Fibroblast of skin of abdomen (primary cell): ENCODE data around the gene RBBP4. TPM values are rescaled to one million over a fixed set of nuclear protein-coding genes. Genes with fewer than 3 reads are reported as not detected.
"Not testable (repeated sequence)": the region's sequence is repeated elsewhere in the genome, so short reads cannot be mapped to it uniquely, and the experiment has no call there.

Experiments used
- DNase-seq: peaks from one replicate; pipeline ENCODE4 v3.0.0-alpha.2; 2013
- polyA plus RNA-seq, 2 experiments: library from polyadenylated mRNA; unstranded; fragments of 120-200 nt; gene quantifications; one replicate each; pipeline ENCODE4 v1.2.1, GENCODE V29; 2013; ENCODE audit not compliant: insufficient read length in 2 of 2

Gene RBBP4
- polyA plus RNA-seq (2013, experiment 1 of 2; ENCODE audit: insufficient read length), result 167 TPM
- polyA plus RNA-seq (2013, experiment 2 of 2; ENCODE audit: insufficient read length), result 167 TPM

DNA sequence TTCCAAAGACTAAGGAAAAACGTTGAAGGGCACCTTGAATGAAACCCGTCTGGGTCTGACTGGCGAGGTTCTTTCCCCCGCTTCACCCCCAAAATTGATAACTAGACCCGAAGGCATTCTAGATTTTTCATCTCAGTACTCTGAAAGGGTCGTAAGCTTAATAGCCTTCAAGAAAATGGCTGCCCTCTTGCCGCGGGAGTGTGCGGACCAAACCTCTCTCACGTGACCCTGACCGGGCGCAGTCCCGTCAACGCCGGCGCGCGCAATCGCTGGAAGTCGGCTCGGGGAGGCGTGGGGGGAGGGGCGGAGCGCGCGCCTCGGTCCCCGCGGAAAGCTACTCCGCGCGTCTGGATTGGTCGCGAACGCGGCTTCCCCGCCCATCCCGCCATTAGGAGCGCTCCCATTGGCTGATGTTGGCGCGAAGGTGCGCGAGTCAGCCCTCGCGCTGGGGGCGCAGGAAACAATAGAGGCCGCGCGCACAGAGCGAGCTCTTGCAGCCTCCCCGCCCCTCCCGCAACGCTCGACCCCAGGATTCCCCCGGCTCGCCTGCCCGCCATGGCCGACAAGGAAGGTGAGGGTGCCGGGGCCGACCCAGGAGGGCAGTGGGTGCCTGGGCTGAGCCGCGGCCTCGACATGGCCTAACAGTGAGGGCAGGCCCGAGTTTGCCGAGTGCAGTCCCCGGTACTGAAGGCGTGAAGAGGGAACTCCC, at the start of gene RBBP4:
TSS of gene RBBP4 (plus strand) at position 457 of the 709 bp plus-strand sequence. CDS start at position 556, 99 bp downstream.
- peak; percentile 98 for DNase-seq

DNA sequence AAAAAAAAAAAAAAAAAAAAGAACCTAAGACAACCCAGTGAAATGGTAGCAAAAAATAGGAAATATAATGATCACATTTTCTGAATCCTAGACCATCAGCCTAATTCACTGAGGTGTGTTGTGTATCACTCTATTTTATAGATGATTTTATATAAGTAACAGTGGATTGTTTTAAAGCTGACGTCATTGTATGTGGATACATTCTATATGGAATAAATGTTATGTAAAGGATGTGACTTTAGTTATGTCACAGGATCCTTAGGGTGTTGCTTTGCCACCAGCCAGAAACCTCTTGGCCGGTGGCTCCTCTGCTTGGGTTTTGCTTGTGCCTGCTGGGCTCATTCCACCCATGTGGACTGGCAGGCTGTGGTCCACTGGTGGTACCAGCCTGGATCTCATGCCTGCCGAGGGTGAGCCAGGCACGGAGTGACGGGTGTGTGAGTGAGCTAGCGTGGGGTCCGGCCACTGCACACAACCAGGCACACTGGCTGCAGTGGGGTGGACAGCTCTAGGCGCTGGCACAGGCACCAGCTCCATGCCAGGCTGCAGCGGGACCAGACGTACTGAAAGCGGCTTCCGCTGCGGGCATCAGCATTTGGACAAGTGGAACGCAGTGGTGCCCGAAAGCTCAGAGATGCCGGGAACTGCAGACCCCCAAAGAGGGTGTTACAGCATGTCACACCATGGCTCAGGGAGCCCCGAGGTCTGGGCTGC, 45.1 kb upstream of the RBBP4 start:
- no peak for DNase-seq

DNA sequence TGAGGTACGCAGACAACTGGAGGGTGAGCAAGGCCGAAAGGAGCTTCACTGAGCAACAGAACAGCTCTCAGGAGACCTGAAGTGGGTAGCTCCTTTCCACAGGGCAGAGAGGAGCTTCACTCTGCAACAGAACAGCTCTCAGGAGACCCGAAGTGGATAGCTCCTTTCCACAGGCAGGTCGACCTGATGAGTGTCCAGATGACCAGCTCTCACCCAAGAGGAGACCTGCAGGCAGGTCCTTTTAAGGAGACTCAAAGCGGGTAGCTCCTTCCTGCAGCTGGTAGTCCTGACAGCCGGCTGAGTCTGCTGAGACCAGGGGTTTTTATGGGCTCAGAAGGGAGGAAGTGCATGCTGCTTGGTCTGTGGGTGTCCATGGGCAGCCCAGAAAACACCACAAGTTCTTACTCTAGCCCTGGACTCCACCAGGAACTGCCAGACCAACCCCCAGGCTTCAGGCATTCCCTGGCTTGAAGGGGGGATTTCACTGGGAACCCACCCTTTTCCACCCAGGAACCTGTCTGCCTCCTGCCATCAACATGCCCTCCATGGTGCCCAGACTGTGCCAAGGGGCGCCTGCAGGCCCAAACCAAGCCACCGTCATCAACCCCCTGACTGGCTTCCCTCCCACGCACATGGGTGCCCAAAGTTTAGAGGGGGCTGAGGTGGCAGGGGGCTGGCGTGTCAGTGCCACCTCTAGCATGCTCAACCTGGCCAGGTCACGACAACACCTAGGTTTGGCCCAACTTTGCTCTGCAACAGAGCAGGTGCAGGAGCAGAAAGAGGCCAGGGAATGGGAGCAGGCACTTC, 44.2 kb upstream of the RBBP4 start:
- DNase-seq, result no peak

DNA sequence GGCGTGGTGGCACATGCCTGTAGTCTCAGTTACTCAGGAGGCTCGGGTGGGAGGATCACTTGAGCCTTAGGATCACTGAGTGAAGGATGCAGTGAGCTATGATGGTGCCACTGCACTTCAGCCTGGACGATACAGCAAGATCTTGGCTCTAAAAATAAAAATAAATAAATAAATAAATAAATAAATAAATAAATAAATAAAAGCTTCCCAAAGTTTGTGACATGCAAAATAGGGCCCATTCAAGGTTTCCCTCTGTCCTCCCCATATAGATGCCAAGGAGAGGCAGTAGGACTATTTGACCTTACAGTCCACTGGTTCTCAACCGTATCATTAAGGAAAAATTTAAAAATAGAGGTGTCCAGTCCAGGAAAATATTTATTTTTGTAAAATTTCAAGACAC, 41.8 kb upstream of the RBBP4 start:
- no peak for DNase-seq

DNA sequence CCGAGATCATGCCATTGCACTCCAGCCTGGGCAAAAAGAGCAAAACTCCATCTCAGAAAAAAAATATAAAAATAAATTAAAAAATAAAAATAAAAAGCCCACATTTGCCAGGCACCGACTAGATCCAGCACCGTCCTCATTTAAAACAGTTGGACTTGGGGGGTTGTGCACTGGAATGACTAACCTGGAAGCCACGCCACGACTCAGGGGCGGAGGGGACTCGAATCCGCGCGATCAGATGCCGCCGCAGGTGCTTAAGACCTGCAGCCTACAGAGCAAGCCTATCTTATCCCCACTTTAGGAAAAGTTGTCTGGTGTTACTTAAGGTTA, 39.2 kb upstream of the RBBP4 start:
- DNase-seq, result no peak

DNA sequence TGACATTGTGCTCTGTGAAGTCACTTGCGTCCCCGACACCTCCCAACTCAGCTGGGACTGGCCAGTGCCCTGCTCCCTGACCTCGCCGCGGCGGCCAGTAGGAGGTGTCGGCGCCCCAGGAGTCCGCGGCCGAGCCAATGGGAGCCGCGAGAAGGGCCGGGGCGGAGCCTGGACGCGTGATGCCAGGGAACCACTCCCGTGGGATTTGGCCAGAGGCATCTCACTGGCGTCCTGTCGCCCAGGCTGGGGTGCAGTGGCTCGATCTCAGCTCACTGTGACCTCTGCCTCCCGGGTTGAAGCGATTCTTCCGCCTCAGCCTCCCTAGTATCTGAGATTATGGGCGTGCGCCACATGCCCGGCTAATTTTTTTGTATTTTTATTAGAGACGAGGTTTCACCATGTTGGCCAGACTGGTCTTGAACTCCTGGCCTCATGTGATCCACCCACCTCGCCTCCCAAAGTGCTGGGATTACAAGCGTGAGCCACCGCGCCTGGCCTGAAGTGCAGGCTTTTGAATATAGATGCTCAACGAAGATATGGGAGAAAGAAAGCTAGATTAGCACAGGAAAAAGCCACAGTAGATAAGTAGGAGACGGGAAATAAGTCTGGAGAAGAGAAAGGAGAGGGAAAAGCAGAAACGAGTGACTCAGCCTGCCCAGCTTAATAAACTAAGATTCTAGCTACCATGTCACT, 38.7 kb upstream of the RBBP4 start:
- peak; percentile 67 for DNase-seq

DNA sequence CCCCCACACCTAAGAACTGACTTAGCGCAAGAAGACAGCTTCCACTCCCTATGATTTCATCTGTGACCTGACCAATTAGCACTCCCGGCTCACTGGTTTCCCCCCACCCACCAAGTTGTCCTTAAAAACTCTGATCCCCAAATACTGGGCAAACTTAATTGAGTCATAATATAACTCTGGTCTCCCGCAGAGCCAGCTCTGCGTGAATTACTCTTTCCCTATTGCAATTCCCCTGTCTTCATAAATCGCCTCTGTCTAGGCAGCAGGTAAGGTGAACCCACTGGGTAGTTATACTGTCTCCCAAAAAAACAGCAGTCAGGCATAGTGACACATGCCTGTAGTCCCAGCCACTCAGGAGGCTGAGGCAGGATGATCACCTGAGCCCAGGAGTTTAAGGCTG, 37.5 kb upstream of the RBBP4 start:
- DNase-seq, result no peak

DNA sequence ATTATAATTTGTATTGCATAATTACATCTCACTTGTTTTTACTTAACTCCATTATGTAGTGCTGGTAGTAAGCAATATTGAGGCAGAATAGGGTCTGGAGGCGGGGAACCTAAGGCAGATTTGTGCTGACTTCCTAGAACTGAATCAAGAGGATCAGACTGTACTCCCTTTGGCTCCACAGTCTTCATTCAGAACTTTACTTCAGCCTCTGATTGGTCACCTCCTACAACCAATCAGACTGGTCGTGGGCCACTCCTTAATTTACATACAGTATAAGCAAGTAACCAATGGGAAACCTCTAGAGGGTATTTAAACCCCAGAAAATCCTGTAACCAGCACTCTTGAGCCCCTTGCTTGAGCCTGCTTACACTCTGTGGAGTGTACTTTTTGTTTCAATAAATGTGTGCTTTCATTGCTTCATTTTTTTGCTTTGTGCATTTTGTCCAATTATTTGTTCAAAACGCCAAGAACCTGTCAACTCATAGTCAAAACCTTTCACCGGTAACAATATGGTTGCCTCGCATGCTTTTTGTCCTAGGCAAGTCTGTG, 32.3 kb upstream of the RBBP4 start:
- DNase-seq, result no peak

DNA sequence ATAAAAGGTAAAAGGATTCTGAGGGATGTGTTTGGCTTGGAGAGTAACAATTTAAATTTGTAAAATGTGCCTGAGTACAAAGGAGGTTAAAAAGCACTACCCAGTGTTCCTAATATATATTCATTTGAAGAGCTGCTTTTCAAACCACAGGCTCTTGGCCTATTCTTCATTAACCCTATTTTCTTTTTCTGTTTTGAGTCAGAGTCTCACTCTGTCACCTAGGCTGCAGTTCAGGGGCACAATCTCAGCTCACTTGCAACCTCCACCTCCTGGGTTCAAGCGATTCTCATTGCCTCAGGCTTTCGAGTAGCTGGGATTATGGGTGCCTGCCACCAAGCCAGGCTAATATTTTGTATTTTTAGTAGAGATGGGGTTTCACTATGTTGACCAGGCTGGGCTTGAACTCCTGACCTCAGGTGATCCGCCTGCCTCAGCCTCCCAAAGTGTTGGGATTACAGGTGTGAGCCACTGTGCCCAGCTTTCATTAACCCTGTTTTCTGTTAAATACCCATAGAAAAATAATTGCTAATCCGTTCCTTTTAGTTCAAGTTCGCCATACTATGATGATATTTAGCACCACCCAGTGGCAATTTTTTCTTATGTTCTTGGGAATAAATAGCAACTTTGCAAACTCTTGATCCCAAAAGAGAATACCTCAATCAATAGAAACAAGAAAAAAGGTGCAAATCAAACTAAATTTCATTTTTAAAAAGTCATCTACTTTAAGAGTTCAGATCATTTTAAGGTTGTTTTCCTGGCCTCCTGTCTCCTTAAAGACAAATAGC, 31.1 kb upstream of the RBBP4 start:
- DNase-seq, result peak; percentile 6

DNA sequence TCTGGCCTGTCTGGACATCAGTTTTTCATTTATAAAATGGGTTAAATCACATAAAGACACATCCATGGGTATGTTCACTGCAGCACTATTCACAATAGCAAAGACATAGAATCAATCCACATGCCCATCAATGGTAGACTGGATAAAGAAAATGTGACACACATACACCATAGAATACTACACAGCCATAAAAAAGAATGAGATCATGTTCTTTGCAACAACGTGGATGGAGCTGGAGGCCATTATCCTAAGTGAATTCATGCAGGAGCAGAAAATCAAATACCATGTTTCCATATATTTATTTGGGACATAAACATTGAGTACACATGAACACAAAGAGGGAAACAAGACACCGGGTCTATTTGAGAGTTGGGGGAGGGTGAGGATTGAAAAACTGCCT, 28.8 kb upstream of the RBBP4 start:
- no peak for DNase-seq

DNA sequence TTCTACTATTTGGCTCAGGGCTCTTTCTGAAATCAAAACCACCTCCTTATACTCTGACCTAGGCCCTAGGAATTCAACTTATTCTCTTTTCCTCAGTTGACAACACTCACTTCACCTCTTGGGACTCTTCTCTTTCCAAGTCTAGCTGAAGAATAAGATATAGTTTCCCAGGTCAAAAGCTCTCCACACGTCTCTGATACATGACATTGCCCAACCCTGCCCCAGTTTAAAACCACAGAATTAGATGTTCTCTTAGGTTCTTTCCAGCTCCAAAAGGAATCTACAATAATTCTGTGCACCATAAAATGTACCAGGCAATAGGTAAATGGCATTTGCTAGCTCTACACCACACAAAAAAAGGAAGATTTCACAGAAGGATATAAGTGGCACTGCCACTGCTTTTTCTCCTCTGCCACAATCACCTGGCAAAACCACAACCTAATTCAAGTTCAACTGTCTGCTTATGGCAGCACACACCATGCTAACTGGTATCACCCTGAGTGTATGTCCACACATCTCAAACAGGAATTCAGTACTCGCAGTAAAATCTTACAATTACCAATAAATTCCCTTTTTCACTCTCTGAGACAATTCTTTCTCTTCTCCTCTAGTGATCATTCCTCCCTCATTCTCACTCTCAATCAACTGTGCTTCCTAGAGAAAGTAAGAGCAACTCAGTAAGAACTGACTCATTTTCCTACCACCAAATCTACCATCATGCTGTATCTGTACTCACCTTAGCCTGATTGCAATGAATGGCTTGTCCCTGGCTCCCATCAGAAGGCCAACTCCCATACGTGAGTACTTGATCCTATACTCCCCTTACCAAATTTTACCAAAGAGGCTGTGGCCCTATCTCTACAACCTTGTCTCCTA, 28.0 kb upstream of the RBBP4 start:
- DNase-seq, result no peak

DNA sequence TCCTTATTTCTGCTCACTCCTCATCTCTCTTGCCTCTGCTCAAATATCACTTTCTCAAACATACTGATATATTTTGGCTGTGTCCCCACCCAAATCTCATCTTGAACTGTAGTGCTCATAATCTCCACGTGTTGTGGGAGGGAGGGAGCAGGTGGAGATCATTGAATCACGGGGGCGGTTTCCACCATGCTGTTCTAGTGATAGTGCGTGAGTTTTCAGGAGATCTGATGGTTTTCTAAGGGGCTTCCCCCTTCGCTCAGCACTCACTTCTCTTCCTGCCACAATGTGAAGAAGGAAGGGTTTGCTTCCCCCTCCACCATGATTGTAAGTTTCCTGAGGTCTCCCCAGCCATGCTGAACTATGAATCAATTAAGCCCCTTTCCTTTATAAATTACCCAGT, 27.2 kb upstream of the RBBP4 start:
- DNase-seq, result no peak

DNA sequence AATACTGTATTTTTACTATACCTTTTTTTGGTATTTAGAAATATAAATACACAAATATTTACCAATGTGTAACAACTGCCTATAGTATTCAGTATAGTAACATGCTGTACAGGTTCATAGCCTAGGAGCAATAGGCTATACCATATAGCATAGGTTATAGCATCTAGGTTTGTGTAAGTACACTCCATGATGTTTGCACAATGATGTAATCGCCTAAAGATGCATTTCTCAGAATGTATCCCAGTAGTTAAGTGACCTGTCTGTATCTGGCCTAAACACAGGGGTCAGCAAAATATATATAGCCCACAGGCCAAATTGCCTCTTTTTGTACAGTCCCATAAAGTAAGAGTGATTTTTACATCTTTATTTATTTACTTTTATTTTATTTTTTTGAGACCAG, 24.8 kb upstream of the RBBP4 start:
- DNase-seq, result no peak

DNA sequence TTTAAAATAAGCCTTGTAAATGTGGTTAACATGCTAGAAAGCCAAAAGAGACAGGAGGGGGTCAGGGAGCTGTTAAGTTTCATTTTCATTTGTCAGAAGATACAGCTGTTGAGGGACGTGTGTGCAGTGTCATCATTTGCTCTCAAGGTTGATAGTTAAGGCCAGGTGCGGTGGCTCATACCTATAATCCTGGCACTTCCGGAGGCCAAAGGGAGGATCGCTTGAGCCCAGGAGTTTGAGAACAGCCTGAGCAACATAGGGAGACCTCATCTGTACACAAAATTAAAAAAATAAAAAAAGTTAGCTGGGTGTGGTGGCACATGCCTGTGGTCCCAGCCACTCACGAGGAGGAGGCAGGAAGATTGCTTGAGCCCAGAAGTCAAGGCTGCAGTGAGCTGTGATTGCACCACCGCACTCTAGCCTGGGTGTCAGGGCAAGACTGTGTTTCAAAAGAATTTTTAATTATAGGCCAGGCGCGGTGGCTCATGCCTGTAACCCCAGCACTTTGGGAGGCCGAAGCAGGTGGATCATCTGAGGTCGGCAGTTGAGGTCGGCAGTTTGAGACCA, 23.3 kb upstream of the RBBP4 start:
- DNase-seq, result no peak

DNA sequence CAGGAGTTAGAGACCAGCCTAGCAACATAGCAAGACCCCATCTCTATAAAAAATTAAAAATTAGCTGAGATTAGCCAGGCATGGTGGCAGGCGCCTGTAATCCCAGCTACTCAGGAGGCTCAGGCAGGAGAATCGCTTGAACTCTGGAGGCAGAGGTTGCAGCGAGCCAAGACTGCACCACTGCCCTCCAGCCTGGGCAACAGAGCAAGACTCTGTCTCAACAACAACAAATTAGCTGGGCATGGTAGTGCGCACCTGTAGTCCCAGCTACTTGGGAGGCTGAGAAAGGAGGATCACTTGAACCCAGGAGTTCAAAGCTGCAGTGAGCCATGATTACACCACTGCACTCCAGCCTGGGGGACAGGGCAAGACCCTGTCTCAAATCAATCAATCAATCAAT, 20.8 kb upstream of the RBBP4 start:
- DNase-seq, result not testable (repeated sequence)

DNA sequence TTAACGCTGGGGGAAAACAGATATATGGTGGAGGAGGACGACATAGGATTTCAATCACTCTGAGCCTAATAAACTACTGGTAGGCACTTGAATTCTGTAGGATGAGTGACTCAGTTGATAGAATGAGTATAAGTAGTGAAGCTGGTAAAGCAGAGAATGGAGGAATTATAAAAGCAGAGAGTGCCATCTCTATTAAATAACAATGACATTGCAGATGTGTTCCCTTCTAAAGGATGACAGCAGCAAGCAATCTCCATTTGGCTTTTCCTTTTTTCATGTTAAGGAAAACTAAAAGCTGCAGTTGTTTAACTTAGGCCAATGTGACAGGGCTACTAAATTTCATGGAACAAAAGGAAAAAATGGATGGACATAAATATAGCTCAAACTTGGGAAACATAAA, 18.2 kb upstream of the RBBP4 start:
- DNase-seq, result no peak

DNA sequence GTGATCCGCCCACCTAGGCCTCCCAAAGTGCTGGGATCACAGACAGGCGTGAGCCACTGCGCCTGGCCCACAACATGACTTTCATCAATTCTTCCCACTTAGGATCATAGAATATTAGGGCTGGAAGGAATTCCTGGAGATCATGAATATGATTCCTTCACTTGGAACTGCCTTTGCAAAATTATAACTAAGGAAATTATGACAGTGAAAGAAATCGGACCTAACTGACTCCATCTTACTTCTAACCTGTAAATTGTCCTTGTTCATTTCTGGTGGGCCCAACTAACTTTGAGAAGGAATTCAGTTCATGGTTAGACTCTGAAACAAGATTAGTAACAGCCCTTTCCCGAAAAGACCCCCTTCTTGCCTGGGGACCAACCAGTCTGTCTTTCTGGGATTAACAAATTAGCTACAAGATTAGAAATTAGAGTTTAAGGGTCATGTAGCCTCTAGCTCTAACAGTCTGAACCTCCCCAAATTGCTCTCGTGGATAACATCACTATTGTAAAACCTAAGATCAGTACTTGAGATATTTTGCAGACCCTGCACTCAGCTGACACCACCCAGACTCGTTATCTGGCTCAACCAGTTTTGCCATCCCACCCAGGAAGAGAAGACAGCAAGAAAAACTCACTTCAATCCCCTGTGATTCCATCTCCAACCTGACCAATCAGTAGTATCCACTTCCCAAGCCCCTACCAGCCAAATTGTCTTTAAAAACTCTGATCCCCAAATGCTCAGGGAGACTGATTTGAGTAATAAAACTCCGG, 15.3 kb upstream of the RBBP4 start:
- no peak for DNase-seq

DNA sequence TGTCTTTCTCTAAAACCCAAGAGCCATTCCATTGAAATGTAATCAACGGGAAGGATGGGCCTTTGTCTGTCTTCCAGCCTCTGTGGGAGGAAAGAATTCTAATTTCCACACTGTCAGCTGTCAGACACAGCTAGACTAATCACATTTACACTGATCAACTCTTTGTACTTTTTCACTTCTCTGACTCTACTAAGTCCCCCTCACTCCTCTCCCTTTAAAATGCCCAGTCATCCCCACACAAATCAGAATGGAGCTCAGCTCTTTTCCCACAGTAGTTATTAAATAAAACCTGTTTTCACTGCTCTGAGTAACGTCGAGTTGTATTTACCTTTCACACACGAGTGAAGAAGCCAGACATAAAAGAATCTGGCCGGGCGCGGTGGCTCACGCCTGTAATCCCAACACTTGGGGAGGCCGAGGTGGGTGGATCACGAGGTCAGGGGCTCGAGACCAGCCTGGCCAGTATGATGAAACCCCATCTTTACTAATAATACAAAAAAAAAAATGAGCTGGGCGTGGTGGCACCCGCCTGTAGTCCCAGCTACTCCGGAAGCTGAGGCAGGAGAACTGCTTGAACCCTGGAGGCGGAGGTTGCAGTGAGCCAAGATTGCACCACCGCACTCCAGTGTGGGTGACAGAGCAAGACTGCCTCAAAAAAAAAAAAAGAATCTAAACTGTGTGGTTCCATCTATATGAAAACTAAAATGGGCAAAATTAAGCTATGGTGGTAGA, 13.9 kb upstream of the RBBP4 start:
- DNase-seq, result peak; percentile 11
